SU-DHL-6 (cell line): ENCODE measurements around the gene REC114.

Experiments
- H2AFZ ChIP-seq: fragments of 200-600 bp; sonication (generic); 2 replicates; pipeline ENCODE4 v1.6.1; 2014; ENCODE audit warnings: low read depth, mild to moderate bottlenecking, moderate library complexity, mixed read lengths, antibody characterized with exemption, low read length; ENCODE audit not compliant: severe bottlenecking
- H3F3A ChIP-seq: fragments of 200-600 bp; shearing (Covaris generic); 2 replicates; pipeline ENCODE4 v1.6.0; 2016; ENCODE audit warnings: antibody characterized with exemption, mild to moderate bottlenecking; ENCODE audit not compliant: insufficient read depth
- H3K27ac ChIP-seq: fragments of 200-600 bp; sonication (generic); 2 replicates; pipeline ENCODE4 v1.5.1; 2016; ENCODE audit warnings: low read depth, mild to moderate bottlenecking, low read length, moderate library complexity, mixed read lengths
- H3K27me3 ChIP-seq: fragments of 200-600 bp; sonication (generic), shearing (Covaris generic); 2 replicates; pipeline ENCODE4 v1.6.0; 2014; ENCODE audit warnings: mild to moderate bottlenecking, low read length
- H3K36me3 ChIP-seq: fragments of 200-600 bp; sonication (generic); 2 replicates; pipeline ENCODE4 v1.6.1; 2014; ENCODE audit warnings: mild to moderate bottlenecking, low read length, mixed read lengths
- H3K4me2 ChIP-seq: fragments of 300-600, 200-600 bp; shearing (Covaris generic), sonication (generic); 2 replicates; pipeline ENCODE4 v1.6.0; 2014; ENCODE audit warnings: low read length, low read depth, mild to moderate bottlenecking; ENCODE audit not compliant: poor library complexity, severe bottlenecking
- H3K4me3 ChIP-seq: fragments of 200-600 bp; sonication (generic); 2 replicates; pipeline ENCODE4 v1.5.1; 2014; ENCODE audit warnings: antibody characterized with exemption, low read length, mild to moderate bottlenecking, mixed read lengths; ENCODE audit not compliant: insufficient read depth, poor library complexity, severe bottlenecking
- H3K79me2 ChIP-seq: fragments of 200-600 bp; sonication (generic); 2 replicates; pipeline ENCODE4 v1.6.1; 2014; ENCODE audit warnings: mild to moderate bottlenecking, low read length, moderate library complexity; ENCODE audit not compliant: insufficient read depth
- H3K9ac ChIP-seq: fragments of 200-600 bp; sonication (generic); 2 replicates; pipeline ENCODE4 v1.7.0; 2014; ENCODE audit warnings: mild to moderate bottlenecking, low read length
- H3K9me2 ChIP-seq: fragments of 200-600 bp; sonication (generic); replicated peaks from 2 replicates; pipeline ENCODE4 v1.6.1; 2014; ENCODE audit warnings: low read length; ENCODE audit not compliant: insufficient read depth
- H3K9me3 ChIP-seq: fragments of 200-600 bp; sonication (generic); 2 replicates; pipeline ENCODE4 v1.6.1; 2014; ENCODE audit warnings: low read length, mixed read lengths; ENCODE audit not compliant: insufficient read depth
- H4K20me1 ChIP-seq: fragments of 200-600 bp; sonication (generic); 2 replicates; pipeline ENCODE4 v1.6.1; 2014; ENCODE audit warnings: low read depth, mild to moderate bottlenecking, antibody characterized with exemption, low read length, moderate library complexity, mixed read lengths
- EZH2phosphoT487 ChIP-seq: fragments of 200-600 bp; sonication (generic), shearing (Covaris generic); conservative IDR thresholded peaks from 2 replicates; pipeline ENCODE4 v1.6.1; 2018; ENCODE audit warnings: mild to moderate bottlenecking, antibody characterized with exemption, low read length, moderate library complexity, mixed read lengths
- TF ChIP-seq, protein P1 (sequence below): fragments of 200-600 bp; sonication (generic); IDR thresholded peaks from one replicate; pipeline ENCODE4 v1.5.1; 2017; ENCODE audit warnings: antibody characterized with exemption, mild to moderate bottlenecking, low read length, moderate library complexity; ENCODE audit not compliant: insufficient read depth, poor library complexity, severe bottlenecking

The REC114 gene

DNA sequence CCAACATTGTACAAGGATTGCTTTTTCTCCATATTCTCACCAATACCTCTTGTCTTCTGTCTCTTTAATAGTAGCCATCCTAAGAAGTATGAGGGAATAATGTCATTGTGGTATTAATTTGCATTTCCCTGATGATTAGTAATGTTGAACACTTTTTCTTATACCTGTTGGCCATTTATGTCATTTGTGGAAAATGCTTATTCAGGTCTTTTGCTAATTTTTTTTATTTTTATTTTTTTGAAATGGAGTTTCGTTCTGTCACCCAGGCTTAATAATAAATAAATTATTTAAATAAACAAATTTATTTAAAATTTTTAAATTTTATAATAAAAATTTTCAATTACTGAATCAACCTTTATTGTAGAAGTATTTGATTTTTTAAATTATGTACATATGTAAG is 37.1 kb downstream of the REC114 start:
- Histone ChIP-seq H2AFZ (no peak overlapping the region), H3K27me3 (no peaks in the 10 kb centered on the region), H3K79me2 (no peaks in the 10 kb centered on the region), H3K4me3 (no peak overlapping the region), H3K9me2 (no peaks in the 10 kb centered on the region), H3K27ac (no peak overlapping the region), H3K9ac (no peak overlapping the region), H3F3A (no peaks in the 10 kb centered on the region), H3K36me3 (no peaks in the 10 kb centered on the region), H3K9me3 (peaks cover 4% of the 10 kb centered on the region; the same call in 1 of the 2 replicates), H3K4me2 (no peak overlapping the region), H4K20me1 (no peaks in the 10 kb centered on the region)
- TF ChIP-seq, protein P1, sequence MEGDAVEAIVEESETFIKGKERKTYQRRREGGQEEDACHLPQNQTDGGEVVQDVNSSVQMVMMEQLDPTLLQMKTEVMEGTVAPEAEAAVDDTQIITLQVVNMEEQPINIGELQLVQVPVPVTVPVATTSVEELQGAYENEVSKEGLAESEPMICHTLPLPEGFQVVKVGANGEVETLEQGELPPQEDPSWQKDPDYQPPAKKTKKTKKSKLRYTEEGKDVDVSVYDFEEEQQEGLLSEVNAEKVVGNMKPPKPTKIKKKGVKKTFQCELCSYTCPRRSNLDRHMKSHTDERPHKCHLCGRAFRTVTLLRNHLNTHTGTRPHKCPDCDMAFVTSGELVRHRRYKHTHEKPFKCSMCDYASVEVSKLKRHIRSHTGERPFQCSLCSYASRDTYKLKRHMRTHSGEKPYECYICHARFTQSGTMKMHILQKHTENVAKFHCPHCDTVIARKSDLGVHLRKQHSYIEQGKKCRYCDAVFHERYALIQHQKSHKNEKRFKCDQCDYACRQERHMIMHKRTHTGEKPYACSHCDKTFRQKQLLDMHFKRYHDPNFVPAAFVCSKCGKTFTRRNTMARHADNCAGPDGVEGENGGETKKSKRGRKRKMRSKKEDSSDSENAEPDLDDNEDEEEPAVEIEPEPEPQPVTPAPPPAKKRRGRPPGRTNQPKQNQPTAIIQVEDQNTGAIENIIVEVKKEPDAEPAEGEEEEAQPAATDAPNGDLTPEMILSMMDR = no peak
- no peak for TF ChIP-seq EZH2phosphoT487

DNA sequence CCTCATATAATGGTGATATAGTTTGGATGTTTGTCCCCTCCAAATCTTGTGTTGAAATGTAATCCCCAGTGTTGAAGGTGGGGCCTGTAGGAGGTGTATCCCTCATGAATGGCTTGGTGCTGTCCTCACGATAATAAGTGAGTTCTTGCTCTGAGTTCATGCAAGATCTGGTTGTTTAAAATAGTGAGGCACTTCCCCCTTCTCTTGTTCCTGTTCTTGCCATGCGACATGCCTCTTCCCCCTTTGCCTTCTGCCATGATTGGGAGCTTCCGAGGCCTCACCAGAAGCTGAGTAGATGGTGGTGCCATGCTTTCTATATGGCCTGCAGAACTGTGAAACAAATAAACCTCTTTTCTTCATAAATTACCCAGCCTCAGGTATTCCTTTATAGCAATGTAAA is 39.2 kb downstream of the REC114 start:
- H3K36me3 ChIP-seq = no peaks in the 10 kb centered on the region
- no peak overlapping the region for H3K9ac ChIP-seq
- H3K27me3 ChIP-seq = no peaks in the 10 kb centered on the region
- no peak overlapping the region for H3K27ac ChIP-seq
- H3K9me2 ChIP-seq = no peaks in the 10 kb centered on the region
- TF ChIP-seq, protein P1 = no peak
- TF ChIP-seq EZH2phosphoT487 = no peak
- H4K20me1 ChIP-seq = no peaks in the 10 kb centered on the region
- no peak overlapping the region for H3K4me3 ChIP-seq
- no peak overlapping the region for H3K4me2 ChIP-seq
- no peaks in the 10 kb centered on the region for H3F3A ChIP-seq
- H3K9me3 ChIP-seq = no peaks in the 10 kb centered on the region
- H2AFZ ChIP-seq = no peak overlapping the region
- H3K79me2 ChIP-seq = no peaks in the 10 kb centered on the region

GRCh38 chr15:73483053-73483452 is 40.1 kb downstream of the REC114 start:
- Histone ChIP-seq H2AFZ (no peak overlapping the region), H3K27me3 (no peaks in the 10 kb centered on the region), H3K9ac (no peak overlapping the region)

More at GRCh38 chr15:73483053-73483452, 40.1 kb downstream of the REC114 start:
- H3K9me3 ChIP-seq = no peaks in the 10 kb centered on the region
- H3K4me3 ChIP-seq = no peak overlapping the region
- no peaks in the 10 kb centered on the region for H3K79me2 ChIP-seq
- no peak overlapping the region for H3K27ac ChIP-seq
- no peaks in the 10 kb centered on the region for H4K20me1 ChIP-seq
- H3K36me3 ChIP-seq = no peaks in the 10 kb centered on the region
- no peaks in the 10 kb centered on the region for H3F3A ChIP-seq
- TF ChIP-seq, protein P1 = no peak
- no peak for TF ChIP-seq EZH2phosphoT487
- H3K4me2 ChIP-seq = no peak overlapping the region
- no peaks in the 10 kb centered on the region for H3K9me2 ChIP-seq
